DND-41 (cell line): ENCODE data around the gene ANK3.

Experiments used
- ATAC-seq: fragments of 200-7000 bp; cut with Tn5 transposase; 3 replicates; pipeline ENCODE4 v1.9.1; 2021; ENCODE audit warnings: low read depth; ENCODE audit not compliant: insufficient read depth
- DNase-seq: peaks from one replicate; pipeline ENCODE4 v3.0.0-alpha.2; 2020
- H2AFZ ChIP-seq: 2 replicates; pipeline ENCODE4 v1.6.0; 2012; ENCODE audit warnings: low read depth, low read length
- H3K27ac ChIP-seq: 2 replicates; pipeline ENCODE4 v1.5.1; 2012; ENCODE audit warnings: low read length, inconsistent platforms
- H3K27me3 ChIP-seq: fragments of 200-600 bp; sonication (generic); 2 replicates; pipeline ENCODE4 v1.6.0; 2012; ENCODE audit warnings: low read length, mild to moderate bottlenecking, inconsistent platforms; ENCODE audit not compliant: insufficient read depth, poor library complexity
- H3K36me3 ChIP-seq: 2 replicates; pipeline ENCODE4 v1.5.1; 2012; ENCODE audit warnings: low read length, inconsistent platforms; ENCODE audit not compliant: insufficient read depth
- H3K4me1 ChIP-seq: 2 replicates; pipeline ENCODE4 v1.5.1; 2012; ENCODE audit warnings: mild to moderate bottlenecking, low read length; ENCODE audit not compliant: insufficient read depth
- H3K4me2 ChIP-seq: 2 replicates; pipeline ENCODE4 v1.6.0; 2012; ENCODE audit warnings: mild to moderate bottlenecking, moderate library complexity, low read length, inconsistent platforms; ENCODE audit not compliant: insufficient read depth
- H3K4me3 ChIP-seq, 2 experiments: fragments of 200-600 bp in 1 of 2; shearing (Covaris generic) in 1 of 2; 2 replicates each; pipeline ENCODE4 v1.5.1; 2012 to 2016; ENCODE audit warnings: inconsistent platforms in 2 of 2, low read length in 2 of 2, mild to moderate bottlenecking in 2 of 2, low read depth in 1 of 2, moderate library complexity in 1 of 2
- H3K79me2 ChIP-seq: 2 replicates; pipeline ENCODE4 v1.6.0; 2012; ENCODE audit warnings: low read length, inconsistent platforms; ENCODE audit not compliant: insufficient read depth
- H3K9ac ChIP-seq: 2 replicates; pipeline ENCODE4 v1.6.0; 2012; ENCODE audit warnings: low read depth, mild to moderate bottlenecking, inconsistent platforms, low read length, moderate library complexity
- H3K9me3 ChIP-seq: 2 replicates; pipeline ENCODE4 v1.5.1; 2012; ENCODE audit warnings: low read length, moderate library complexity, mild to moderate bottlenecking, inconsistent platforms; ENCODE audit not compliant: insufficient read depth, severe bottlenecking
- H4K20me1 ChIP-seq: 2 replicates; pipeline ENCODE4 v1.6.0; 2012; ENCODE audit warnings: low read length; ENCODE audit not compliant: insufficient read depth
- CTCF ChIP-seq: IDR thresholded peaks from 2 replicates; pipeline ENCODE4 v1.5.1; 2012; ENCODE audit warnings: borderline replicate concordance, low read length, moderate library complexity, mild to moderate bottlenecking; ENCODE audit not compliant: poor library complexity, severe bottlenecking; ENCODE audit errors: extremely low read depth
- EZH2 ChIP-seq: IDR thresholded peaks from 3 replicates; pipeline ENCODE4 v1.6.1; 2012; ENCODE audit warnings: borderline replicate concordance, low read depth, mild to moderate bottlenecking, moderate library complexity, low read length, inconsistent platforms; ENCODE audit not compliant: severe bottlenecking

ANK3 gene

GRCh38 chr10:60385399-60385738 lies 4.3 kb downstream of the ANK3 start:
- H2AFZ ChIP-seq = no peak overlapping the region
- DNase-seq (no peak), ATAC-seq (no peak)
- no peak overlapping the region for H3K9ac ChIP-seq
- no peaks in the 10 kb centered on the region for H3K36me3 ChIP-seq
- H3K4me1 ChIP-seq = no peaks in the 10 kb centered on the region
- no peak overlapping the region for H3K4me2 ChIP-seq
- H3K27me3 ChIP-seq = no peaks in the 10 kb centered on the region
- no peaks in the 10 kb centered on the region for H3K9me3 ChIP-seq
- no peaks in the 10 kb centered on the region for H3K79me2 ChIP-seq
- H4K20me1 ChIP-seq = no peaks in the 10 kb centered on the region
- no peak overlapping the region for H3K4me3 ChIP-seq
- no peak overlapping the region for H3K27ac ChIP-seq
- TF ChIP-seq CTCF (no peak), EZH2 (no peak)

- no peaks in the 10 kb centered on the region for H3K79me2 ChIP-seq
- no peaks in the 10 kb centered on the region for H3K27me3 ChIP-seq
- H2AFZ ChIP-seq = no peak overlapping the region
- no peak overlapping the region for H3K27ac ChIP-seq
- H3K9me3 ChIP-seq = no peaks in the 10 kb centered on the region
- no peaks in the 10 kb centered on the region for H4K20me1 ChIP-seq
- ATAC-seq (no peak), DNase-seq (no peak)
- no peaks in the 10 kb centered on the region for H3K36me3 ChIP-seq
- TF ChIP-seq EZH2 = no peak
- TF ChIP-seq CTCF = no peak
- no peak overlapping the region for H3K4me3 ChIP-seq
- no peak overlapping the region for H3K4me2 ChIP-seq
- no peak overlapping the region for H3K9ac ChIP-seq
- H3K4me1 ChIP-seq = no peaks in the 10 kb centered on the region
Measured at GRCh38 chr10:60384708-60385398, 4.8 kb downstream of the ANK3 start.

- Histone ChIP-seq H3K36me3 (no peaks in the 10 kb centered on the region), H3K9me3 (no peaks in the 10 kb centered on the region), H3K4me1 (no peaks in the 10 kb centered on the region), H3K9ac (no peak overlapping the region), H3K79me2 (no peaks in the 10 kb centered on the region), H3K27me3 (no peaks in the 10 kb centered on the region), H3K4me3 (no peak overlapping the region), H3K4me2 (no peak overlapping the region), H2AFZ (no peak overlapping the region), H3K27ac (no peak overlapping the region), H4K20me1 (no peaks in the 10 kb centered on the region)
- no peak for ATAC-seq
- no peak for DNase-seq
- no peak for TF ChIP-seq EZH2
- no peak for TF ChIP-seq CTCF
Measured at GRCh38 chr10:60384011-60384410, 5.7 kb downstream of the ANK3 start.
